NCI-H146 (cell line): ENCODE results near the gene GPR25.
A peak's percentile ranks its signal among the peaks of the same experiment; 100 is the strongest.

Experiments used
- DNase-seq: peaks from one replicate; lab custom pipeline; 2025; lab: John Stamatoyannopoulos, UW

GPR25 gene, protein sequence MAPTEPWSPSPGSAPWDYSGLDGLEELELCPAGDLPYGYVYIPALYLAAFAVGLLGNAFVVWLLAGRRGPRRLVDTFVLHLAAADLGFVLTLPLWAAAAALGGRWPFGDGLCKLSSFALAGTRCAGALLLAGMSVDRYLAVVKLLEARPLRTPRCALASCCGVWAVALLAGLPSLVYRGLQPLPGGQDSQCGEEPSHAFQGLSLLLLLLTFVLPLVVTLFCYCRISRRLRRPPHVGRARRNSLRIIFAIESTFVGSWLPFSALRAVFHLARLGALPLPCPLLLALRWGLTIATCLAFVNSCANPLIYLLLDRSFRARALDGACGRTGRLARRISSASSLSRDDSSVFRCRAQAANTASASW

DNA sequence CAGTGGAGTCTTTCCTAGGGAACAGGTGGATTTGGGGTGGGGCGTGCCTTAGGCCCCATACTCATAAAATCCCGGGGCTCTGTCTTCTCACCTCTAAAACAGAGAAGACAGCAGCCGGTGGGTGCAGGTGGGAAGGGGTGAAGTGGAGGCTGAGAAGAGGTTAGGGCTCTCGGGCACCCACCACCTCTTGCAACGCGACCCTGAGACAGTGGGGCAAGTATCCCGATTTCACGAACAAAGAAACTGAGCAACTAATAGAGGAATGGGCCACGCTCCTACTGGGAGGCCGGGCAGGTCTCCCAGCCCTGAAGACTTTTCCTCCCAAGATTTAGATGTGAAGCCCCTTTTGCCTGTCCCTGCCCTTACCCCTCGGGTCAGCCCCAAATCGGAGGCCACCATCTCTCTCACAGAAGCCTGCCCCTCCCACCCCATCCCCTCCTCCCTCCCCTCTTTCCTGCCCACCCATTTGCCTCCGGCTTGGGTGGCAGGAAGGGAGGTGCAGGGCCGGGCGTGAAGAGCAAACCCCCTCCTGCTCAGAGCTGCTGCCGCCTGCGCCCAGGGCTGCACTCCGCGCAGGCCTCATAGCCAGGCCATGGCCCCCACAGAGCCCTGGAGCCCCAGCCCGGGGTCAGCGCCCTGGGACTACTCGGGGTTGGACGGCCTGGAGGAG lies at the start of gene GPR25:
TSS of gene GPR25 (plus strand) at position 536 of the 670 bp plus-strand sequence. CDS start at position 593, 57 bp downstream.
- no peak for DNase-seq

DNA sequence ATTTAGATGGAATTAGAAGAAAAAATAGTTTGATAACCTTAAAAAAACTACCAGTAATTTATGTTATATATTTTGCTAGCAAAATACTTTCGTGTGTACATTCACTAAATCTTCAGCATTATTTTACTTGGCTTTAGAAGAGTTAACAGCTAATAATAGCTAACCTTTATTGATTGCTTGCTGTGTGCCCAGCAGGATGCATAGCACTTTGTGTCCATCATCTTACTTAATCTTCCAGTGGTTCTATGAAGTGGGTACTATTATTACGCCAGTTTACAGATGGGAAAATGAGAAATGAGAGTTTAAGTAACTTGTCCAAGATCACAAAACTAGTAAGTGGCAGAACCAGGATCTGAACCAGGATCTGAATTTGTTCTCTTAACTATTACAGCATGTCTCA lies 41.7 kb upstream of the GPR25 start:
- DNase-seq, result peak; percentile 32

DNA sequence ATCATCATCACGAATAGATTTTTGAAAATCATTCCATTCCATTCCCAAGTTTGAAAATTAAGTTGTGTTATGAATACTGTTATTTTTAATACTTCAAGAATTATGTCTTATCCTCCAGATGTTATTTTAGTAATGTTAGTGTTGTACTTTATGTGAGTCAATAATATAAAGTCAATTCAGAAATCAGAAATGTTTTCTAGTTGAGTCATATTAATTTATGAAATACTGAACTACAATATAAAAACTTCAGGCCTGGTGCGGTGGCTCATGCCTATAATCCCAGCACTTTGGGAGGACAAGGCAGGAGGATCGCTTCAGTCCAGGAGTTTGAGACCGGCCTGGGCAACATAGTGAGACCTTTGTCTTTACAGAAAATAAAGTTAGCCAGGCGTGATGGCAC lies 38.4 kb upstream of the GPR25 start:
- no peak for DNase-seq

DNA sequence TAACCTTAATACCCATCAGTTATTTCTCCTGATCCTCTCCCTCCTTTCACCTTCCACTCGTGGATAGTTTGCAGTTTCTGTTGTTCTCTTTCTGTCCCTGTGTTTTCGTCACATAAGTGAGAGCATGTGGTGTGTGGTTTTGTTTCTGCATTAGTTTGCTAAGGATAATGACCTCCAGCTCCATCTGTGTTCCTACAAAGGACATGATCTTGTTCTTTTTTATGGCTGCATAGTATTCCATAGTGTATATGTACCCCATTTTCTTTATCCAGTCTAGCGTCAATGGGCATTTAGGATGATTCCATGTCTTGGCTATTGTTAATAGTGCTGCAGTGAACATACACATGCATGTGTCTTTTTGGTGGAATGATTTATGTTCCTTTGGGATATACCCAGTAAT lies 36.6 kb upstream of the GPR25 start:
- no peak for DNase-seq

DNA sequence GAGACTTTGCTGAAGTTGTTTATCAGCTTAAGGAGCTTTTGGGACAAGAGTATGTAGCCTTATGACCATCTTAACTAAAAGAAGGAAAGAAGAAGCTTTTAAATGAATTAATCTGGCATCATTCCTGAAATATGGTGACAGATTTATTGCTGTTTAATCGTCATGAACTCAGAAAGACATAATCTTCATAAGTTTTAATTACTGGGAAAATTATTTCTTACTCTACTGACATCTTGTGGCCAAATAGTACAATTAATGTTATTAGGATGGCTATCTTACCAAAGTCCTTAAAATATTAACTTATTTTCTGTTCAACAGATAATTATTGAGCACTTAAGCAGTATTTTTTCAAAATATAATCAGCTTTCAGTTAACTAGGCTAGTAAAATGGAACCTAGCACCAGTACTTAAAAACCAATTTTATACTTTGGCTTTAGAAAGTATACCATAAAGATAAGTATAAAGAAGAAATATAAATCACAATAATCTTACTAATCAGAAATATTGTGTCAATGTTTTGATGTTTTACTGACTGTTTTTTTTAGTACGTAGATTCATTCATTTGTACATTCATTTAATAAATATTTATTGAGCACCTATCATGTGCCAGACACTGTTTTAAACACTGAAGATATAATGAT lies 34.7 kb upstream of the GPR25 start:
- DNase-seq, result peak; percentile 2

DNA sequence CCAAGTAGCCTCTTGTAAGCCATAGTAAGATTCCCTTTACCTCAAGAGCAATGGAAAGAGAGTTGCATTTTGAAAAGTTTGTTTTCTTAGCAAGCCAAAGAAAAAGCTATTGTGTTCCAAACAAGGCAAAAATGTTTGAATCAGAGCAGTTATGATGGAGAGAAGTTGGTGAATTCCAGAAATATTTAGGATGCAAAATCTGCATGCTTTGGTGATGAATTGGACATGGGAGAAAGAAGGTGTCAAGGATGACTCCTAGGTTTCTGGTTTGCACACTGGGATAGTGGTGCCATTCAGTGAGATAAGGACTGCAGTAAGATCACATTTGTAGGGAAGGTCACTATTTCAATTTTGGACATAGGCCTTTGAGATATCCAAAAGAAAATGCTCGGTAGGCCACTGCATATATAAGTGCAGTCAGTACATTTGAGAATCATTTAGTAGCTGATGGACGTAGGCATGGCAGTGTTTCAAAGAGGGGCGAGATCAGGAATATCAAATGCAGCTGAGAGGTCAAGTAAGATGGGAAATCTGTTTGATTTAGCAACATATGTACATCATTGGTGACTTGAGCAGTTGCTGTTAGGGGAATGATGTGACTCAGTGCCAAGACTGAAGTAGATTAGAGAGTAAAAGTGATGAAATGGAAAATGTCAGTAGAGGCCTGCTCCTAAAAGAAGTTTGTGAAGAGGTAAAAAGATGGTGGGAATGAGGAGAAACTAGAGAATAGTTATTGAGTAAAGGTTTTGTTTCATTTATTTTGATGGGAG lies 33.9 kb upstream of the GPR25 start:
- DNase-seq, result no peak

DNA sequence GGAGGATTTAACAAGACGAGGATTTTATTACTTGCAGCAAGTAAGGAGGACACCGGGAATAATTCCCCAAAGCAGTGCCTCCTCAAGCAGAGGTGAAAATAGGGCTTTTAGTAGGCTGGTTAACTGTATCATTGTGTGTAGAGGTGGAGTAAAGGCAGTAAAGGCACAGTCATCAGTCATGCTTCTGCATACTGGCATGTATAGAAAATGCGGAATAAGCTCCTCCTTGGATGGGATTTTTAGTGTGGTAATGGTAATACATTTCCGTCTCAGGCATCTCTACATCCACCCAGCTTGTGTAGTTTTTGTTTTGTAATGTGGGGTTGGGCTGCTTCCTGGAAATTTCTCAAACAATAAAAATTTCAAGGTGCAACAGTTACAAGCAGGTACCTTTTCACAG lies 27.4 kb upstream of the GPR25 start:
- DNase-seq, result no peak

DNA sequence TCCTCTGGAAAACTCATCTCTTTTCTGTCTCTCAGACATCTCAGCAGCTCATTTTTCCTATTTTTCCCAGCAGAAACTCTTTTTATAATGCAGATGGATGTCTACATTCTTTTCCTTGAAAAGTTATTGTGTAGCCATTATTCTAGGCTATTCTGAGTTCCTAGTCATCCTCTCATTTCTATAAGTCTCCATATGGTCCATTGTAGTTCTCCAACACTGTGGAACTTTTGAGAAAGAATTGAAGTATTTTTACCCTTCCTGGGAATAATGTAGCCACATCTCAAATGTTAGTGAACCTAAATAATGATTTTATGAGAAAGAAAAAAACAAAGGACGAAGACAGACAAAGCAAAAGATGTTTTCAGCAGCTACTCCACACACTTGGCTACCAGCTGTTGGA lies 26.4 kb upstream of the GPR25 start:
- DNase-seq, result no peak

DNA sequence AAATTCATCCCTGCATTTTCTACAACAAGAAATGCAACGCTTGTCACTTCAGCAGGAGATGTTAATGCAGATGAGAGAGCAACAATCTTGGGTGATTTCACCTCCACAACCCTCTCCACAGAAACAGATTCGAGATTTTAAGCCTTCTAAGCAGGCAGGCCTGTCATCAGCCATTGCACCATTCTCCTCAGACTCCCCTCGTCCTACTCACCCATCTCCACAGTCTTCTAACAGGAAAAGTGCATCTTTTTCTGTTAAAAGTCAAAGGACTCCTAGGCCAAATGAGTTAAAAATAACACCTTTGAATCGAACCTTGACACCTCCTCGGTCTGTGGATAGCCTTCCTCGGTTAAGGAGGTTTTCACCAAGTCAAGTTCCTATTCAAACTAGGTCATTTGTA lies 23.4 kb upstream of the GPR25 start:
- DNase-seq, result no peak

DNA sequence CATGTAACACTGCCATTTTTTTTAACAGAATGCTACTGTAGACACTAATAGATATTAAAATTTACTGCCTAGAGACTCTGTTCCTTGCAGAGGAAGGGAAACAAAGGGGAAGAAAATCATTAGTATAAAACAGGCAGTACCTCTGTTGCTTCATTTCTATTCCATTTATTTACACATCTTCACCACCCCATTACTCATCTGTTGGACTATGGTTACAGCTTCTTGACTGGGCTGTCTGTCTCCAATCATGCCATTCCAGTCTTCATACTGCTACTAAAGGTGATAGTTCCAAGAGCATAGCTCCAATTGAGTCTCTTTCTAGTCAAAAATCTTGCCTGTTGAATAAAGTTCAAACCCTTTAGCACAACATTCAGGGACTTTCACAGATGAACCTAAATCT lies 22.2 kb upstream of the GPR25 start:
- DNase-seq, result no peak

DNA sequence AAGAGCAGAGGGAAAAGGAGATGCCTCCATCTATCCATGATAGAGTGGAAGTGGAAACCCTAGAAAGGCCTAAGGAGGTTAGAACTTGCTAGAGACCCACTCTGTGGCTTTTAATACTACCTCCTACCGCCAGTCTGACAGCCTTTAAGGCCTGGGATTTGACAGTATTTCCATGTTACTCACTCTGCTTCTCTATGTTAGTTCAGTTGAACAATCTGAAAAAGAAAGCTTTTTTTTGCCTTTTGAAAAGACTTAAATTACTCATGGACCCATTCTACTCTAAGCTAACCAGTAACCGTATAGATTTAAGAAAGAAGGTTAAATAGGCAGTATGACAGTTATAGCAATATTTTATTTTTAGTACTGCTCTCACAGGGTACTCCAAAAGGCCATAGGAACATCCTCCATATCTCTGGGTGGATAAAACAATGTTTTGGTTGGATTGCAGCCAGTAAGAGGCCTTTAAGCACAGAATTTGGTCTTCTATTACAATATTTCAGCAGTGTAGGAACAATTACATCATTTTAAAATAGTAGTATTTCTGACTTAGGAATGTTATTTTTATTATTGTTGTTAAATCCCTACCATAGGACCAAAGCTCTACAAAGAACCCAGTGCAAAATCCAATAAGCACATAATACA lies 15.9 kb upstream of the GPR25 start:
- DNase-seq, result no peak

DNA sequence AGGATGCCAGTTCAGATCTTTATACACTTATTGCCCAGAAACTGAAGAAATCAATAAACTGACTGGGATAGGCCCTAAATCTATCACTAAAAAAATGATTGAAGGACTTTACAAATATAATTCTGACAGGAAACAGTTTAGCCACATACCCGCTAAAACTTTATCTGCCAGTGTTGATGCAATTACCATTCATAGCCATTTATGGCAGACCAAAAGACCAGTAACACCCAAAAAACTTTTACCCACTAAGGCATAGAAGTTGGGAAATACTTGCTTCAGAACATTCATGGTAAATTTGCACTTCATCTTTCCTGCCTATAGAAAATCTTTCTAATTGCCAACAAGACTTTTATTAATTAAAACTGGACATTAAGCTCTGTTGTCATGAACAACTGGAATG lies 15.0 kb upstream of the GPR25 start:
- DNase-seq, result no peak

DNA sequence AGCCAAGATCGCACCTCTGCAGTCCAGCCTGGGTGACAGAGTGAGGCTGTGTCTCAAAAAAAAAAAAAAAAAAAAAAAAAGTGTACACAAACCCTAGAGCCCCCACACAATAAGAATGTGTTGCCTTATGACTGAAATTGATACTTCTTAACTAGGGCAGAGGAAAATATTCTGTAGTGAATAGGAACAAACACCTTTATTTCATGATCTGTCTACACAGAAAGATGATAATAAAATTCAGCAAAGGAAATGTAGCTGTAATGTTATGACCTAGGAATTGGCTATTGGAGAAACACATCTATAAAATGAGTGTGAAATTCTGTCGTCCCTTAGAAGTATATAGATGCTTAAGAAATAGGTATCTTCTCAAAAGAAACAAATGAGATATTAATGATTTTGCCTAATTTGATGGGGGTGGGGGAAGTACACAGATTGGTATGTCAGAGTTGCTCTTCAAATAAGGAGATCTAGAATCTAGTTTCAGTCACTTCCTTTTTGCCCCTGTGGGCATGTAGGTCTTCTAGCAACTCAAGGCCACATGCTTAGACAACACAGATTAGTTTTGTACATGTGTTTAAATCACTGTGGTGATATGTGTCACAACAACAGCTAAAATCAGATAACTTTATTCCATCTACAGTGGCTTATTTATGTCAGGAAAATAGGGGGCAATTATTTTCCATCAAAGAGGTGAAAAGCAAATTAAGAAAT lies 10.7 kb upstream of the GPR25 start:
- no peak for DNase-seq

DNA sequence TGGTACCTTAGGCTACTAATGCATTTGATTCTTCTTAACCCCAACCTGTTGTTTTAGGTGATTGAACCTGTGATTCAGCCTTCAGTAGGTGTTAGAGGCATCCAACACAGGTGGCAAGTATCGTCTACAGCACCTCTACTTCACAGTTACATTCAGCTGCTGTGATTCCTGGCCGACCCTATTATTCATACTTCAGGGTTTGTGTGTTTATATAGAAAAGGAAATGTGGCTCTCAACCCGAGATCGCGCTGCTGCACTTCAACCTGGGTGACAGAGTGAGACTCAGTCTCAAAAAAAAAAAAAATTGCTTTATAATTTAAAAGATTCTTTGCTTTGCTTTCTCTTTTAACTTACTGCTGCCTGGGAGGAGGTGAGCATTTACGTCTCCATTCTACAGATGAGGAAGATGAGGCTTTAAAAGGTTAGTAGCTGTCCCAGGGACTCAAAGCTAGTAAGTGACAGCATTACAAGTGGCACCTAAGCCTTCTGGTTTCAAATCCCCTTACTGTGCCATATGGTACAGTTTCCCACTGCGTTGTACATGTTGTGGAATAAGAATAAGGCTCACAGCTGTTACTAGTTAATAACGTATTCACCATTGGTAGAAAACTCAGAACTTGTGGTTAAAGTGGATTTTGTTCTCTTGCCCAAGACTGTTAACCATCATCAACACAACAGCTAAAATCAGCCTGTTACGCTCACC lies 9.9 kb upstream of the GPR25 start:
- DNase-seq, result no peak

DNA sequence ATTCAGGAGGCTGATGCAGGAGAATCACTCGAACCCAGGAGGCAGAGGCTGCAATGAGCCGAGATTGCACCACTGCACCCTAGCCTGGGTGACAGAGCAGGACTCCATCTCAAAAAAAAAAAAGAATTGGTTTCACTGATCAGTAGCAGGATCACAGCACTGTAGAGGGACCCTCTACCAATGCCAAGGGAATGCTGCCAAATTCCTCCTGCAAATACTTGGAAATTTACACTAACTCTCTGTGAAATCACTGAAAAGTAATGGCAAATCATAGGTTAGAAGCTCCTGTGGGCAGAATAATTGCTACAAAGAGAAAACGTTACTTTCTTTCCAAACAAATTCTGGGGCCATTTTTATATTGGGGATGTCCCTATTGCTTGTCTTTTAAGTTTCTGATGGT lies 6.7 kb upstream of the GPR25 start:
- DNase-seq, result no peak

DNA sequence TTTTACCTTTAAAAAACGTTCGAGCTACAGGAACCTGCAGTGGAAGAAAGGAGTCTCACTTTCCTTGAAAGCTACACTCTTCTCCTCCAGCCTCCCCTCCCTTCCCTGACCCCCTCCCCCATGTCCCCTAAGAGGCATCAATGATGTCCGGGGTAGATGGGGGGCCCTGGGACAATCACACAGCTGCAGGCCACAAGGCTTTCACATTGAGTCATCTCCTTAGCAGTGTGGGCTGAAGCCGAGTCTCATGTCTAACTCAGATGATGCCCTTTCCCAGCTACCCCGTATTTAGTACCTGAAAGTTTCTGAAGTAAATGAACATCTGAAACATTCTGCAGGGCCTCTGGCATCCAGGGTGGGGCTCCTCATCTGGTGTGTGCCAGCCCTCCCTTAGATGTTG lies 6.3 kb upstream of the GPR25 start:
- no peak for DNase-seq

DNA sequence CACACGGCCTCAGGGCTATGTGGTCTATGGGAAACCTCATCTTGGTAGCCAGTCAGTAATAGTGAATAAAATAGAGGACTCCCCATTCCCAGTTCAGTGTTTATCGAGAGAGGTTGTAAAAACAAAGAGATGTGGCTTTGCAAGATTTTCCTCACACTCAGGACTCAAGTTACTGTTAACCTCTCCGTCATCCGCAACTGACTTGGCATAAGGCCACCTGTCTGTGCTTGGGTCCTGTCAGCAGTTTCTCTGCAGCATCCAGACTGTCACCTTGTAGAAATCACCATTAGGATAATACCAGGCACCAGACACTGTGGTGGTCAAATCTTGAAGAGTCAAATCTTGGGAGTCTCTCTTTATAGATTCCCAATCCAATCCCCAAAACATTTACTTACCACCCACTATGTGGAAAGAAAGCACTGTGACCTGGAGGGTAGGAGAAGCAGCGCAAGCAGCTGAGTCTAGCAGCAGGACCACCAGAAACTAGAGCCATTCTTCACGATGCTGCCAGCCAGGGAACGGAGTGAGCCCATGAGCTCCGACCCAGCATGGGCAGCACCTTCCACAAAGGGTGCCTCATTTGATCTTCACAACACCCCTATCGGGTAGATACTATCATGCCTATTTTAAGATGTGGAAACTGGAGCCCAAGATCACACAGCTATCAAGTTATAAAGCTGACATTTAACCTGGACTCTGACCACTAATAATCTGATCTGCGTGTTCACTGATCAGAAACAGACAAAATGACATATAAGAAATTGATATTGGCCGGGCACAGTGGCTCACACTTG lies 5.6 kb upstream of the GPR25 start:
- DNase-seq, result no peak

DNA sequence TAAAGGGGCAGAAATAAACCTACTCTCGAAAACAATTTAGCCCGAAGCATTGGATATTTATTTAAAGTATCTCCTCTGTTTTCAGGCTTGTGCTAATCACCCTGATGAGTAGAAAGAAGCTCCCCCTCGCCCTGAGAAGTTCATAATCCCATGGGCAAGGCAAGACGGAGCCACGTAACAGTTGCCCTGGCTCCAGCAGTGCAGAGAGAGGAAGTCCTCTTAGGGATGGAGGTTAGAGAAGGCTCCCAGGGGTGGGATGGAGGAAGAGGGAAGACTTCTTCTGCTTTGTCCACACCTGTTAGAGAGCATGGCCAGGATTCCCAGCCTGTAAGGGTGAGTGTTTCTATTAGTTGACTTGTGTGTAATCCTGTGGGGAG lies 3.4 kb upstream of the GPR25 start:
- DNase-seq, result no peak

DNA sequence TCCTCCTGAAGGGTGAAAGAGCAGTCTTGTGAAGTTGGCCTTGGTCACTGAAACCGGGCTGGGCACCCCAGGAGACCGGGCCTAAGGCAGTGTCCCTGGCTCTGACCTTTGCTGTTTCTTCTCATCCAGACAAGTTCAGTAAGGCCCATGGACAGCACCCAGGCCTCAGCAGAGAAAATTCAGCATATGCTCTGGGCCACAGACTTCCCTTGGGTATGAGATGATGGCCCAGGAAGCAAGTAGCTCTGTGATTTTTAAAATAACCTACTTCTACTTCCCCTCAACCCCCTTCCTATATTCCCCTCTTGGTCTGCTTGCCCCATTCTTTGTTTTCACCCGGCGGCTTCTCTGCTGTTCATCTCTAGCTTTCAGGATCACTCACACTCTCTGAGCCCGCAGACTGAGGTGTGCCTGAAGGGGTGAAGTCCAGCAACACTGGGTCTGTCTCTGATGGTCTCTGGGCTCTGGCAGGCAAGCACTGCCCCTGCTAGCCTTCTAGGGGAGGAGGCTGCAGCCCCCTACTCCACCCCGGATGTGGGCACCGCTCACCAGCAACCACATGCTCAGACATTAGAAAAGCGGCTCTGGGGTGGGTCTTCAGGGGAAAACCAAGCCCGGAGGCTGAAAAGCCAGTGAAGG lies 2.9 kb upstream of the GPR25 start:
- no peak for DNase-seq
